Muscle of back (tissue), 13 donors: ENCODE results near the gene YKT6. TPM values are rescaled to one million over a fixed set of nuclear protein-coding genes. Genes with fewer than 3 reads are reported as not detected.

Source experiments
- DNase-seq, 3 donors: peaks; one replicate each; pipeline versions ENCODE4 v3.0.0 to v3.0.0-alpha.2; 2013
- long read RNA-seq, 9 donors: transcript quantifications; one replicate each; lab custom pipeline, GENCODE V29; 2026
- polyA plus RNA-seq, 10 donors: library from polyadenylated mRNA; unstranded; fragments of 120-200 nt; gene quantifications; one replicate each; pipeline ENCODE4 v1.2.1, GENCODE V29; 2013; ENCODE audit not compliant: insufficient read length in 10 of 10

Gene YKT6
- polyA plus RNA-seq: 10 to 100 TPM; 62.1 to 80.3 (median 68.6) TPM
- long read RNA-seq, donor 1, partial matches to known transcripts: 5 of 11 reads
- long read RNA-seq, donor 1, other reads (novel, unspliced or antisense): 0 of 11 reads
- long read RNA-seq, donor 2, transcript YKT6-201 (7 exons, 2,696 nt): major isoform, 13 of 14 reads
- long read RNA-seq, donor 2, partial matches to known transcripts: 0 of 14 reads
- long read RNA-seq, donor 2, other reads (novel, unspliced or antisense): 0 of 14 reads
- long read RNA-seq, donor 3: 0 reads
- long read RNA-seq, donor 4, partial matches to known transcripts: 0 of 7 reads
- long read RNA-seq, donor 4, other reads (novel, unspliced or antisense): 0 of 7 reads
- long read RNA-seq, donor 5, transcript YKT6-201 (7 exons, 2,696 nt): major isoform, 9 of 22 reads
- long read RNA-seq, donor 5, partial matches to known transcripts: 10 of 22 reads
- long read RNA-seq, donor 5, other reads (novel, unspliced or antisense): 0 of 22 reads
- long read RNA-seq, donor 6, transcript YKT6-201 (7 exons, 2,696 nt): major isoform, 14 of 41 reads
- long read RNA-seq, donor 6, partial matches to known transcripts: 25 of 41 reads
- long read RNA-seq, donor 6, other reads (novel, unspliced or antisense): 0 of 41 reads
- long read RNA-seq, donor 7, transcript YKT6-201 (7 exons, 2,696 nt): major isoform, 5 of 7 reads
- long read RNA-seq, donor 7, partial matches to known transcripts: 0 of 7 reads
- long read RNA-seq, donor 7, other reads (novel, unspliced or antisense): 0 of 7 reads
- long read RNA-seq, donor 8, transcript YKT6-201 (7 exons, 2,696 nt): major isoform, 11 of 23 reads
- long read RNA-seq, donor 8, partial matches to known transcripts: 11 of 23 reads
- long read RNA-seq, donor 8, other reads (novel, unspliced or antisense): 0 of 23 reads
- long read RNA-seq, donor 9, partial matches to known transcripts: 0 of 1 reads
- long read RNA-seq, donor 9, other reads (novel, unspliced or antisense): 0 of 1 reads

DNA sequence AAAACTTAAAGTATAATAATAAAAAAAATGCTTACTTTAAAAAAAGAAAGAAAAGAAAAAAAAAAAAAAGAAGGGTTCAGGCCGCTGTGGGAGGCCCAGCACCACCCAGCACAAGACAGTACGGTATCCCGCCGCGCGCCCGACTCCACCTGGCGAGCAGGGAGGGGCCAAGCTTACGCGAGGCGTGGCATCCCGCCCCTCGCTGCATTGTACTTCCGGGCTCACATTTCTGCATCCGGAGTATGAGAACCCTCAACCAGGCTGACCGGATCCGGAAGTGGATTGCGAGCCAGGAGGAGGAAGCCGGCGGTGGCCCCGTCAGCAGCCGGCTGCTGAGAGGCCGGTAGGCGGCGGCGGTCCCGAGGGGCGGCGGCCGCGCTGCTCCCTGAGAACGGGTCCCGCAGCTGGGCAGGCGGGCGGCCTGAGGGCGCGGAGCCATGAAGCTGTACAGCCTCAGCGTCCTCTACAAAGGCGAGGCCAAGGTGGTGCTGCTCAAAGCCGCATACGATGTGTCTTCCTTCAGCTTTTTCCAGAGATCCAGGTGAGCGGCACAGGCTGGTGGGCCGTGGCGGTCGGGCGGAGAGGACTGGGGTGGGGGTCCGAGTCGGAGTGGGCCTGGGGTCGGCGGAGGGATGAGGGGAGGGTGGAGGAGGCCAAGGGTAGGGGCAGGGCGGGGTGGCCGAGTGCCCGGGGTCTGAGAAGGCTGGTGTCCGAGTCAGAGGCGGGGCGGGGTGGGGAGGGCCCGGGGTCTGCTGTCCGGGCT, at the start of gene YKT6:
YKT6 (plus strand) TSS at position 280 of the 763 bp plus-strand sequence; CDS start at position 438, 158 bp downstream.
- DNase-seq: peak; percentile 95 to 96 (median 95)

- no peak for DNase-seq
These were observed 48.8 kb upstream of the YKT6 start for GRCh38 chr7:44151956-44152355.

GRCh38 chr7:44152971-44153947, 47.5 kb upstream of the YKT6 start:
- DNase-seq: no peak

DNA sequence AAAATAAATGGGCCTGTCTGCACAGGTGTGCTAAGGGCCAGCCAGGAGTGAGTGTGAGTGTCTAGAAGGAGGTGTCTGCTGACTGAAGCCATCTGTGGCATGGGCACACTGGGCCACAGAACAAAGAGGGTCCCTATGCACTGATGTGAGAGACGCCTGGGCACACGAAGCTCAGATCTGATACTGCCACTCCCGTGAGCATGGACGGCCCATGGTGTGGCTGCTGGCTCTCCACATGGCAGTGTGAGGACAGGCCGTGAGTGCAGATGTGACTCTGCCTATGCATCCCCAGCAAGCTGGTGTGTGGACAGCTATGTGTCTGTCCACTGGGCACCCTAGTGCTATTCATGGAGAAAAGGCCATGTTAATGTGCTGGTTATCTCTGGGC, 46.8 kb upstream of the YKT6 start:
- DNase-seq: no peak

GRCh38 chr7:44154703-44155102, 46.1 kb upstream of the YKT6 start:
- DNase-seq: no peak

- no peak for DNase-seq
These were observed 45.3 kb upstream of the YKT6 start for GRCh38 chr7:44155191-44156185.

DNA sequence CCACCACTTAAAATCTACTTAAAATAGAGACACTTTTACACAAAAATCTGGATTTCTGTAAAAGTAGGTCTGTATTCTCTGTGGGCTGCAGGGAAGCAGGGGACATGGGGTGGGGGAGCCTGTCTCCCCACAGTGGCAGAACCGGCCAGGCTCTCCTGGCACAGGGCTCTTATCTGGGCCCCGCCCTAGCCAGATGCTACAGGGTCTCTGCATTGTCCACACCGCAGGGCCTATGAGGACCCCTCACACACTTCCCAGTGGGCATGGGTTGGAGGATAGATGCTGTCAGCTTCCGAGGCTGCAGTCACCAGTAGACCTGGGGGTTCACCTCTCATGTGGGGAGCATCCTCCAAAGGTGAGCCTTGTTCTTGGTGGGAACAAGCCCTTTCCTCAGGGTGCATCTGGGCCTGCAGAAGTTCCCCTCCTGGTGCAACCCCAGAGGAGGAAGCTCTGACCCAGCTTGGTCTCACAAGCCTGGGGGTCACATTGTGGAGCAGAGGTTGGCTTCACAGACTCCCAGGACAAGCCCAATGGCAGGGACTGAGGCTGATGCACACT, 44.2 kb upstream of the YKT6 start:
- DNase-seq: no peak

DNA sequence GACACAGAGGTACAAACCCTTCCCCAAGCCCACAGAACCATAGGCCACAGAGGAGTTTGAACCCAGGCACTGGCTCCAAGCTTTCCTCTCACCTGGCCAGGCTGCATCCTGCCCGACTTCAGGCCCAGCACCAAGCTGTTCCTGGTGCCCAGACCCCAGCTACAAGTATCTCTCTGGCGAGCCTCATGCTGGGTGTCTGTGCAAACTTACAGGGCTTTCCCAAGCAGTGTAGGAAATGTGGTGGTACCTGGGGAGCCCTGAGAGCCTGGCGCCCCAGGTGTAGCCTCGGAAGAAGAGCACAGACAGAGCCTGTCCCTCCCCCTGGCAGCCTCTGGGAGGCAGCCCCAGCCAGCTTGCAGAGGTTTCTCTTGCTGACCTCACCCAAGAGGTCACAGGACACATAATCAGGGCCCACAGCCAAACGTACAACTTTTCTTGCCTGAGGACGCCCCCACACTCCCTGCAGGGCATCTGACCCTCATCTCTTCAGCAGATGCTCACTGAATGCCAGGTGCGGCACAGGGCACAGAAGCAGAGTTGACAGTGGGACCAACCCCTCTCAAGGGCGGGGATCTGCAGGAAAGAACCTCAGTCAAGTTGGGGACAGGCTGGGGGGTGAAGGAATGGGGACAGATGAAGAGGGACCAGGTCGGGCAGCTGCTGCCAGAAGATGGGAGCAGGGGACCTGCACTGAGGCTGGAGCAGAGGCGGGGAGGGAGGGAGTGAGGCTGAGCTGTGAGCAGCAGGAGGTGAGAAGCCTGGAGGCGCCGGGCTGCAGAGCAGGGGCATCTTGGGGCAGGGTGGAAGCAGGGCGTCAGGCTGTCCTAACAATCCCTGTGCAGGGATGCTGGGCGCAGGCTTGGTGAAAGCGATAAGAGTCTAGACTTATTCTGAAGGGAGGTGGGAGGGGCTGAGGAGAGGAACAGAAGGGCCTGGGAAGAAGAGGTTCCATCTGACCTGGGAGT, 43.4 kb upstream of the YKT6 start:
- no peak for DNase-seq

DNA sequence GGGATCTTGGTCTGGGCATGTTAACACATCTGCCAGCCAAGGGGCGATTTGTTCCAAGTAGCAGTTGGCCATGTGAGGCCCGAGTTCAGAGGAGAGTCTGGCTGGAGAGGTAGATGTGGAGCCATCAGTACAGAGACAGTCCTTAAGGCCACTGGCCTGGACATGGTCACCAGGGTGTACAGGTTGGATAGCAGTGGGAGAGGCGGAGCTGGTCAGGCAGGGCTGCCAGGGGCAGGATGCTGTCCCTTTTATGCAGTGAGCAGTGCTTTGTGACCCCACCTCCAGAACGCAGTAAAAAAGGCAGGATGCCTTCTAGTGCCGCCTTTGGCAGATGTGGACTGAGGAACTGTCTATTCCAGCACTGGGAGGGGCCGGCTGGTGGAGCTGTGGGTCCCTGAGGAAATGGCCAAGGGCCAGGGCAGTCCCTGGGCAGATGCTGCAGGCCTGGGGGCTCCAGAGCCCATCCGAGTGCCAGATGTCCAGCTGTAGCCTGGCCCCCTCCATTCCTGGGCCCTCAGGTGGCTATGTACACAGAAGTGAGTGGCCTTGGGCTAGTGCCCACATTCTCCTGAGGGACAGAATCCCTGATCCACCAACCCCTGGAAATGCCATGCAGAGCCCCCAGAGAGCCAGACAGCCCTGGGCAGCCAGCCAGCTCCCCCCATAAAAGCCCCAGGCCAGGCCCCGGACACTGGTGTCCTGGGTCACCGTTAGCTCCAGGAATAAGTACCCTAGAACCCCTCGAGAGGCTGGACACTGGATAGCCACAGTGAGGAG, 42.5 kb upstream of the YKT6 start:
- no peak for DNase-seq

GRCh38 chr7:44158873-44159631, 41.7 kb upstream of the YKT6 start:
- DNase-seq: no peak

DNA sequence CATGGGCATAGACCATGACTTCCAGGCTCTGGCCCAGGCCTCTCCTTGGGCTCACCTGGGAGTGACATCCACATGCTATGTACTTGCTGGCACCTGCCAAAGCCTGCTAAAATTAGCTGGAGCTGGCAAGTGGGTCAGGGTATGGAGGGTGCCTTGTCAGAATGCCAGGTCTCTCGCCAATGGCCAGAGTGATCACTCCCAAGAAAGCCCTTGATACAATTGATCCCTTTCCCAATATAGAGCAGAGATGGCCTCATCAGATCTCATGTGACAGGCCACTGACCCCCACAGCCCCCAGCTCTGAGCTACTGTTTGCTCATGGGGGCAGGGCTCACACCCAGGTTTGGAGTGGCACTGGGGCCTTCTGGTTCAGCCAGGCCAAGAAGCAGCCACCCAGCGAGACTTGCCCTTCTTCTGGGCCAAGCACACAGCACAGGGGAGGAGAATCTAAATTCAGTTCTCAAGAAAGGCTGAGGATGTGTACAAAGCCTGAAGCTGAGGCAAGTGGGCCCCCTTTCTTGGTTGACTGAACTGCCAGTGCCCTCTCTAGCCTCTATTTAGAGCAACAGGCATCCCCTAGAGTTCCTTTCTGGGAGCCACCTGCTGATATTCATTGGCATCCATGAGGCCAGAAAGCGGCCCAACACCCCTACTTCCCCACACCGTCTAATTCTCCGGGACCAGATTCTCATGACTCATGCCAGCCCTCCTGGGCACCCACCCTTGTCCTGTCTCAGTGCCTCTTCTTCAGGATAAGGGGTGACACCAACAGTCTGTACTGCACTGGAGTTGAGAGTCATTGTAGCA, 40.8 kb upstream of the YKT6 start:
- no peak for DNase-seq

DNA sequence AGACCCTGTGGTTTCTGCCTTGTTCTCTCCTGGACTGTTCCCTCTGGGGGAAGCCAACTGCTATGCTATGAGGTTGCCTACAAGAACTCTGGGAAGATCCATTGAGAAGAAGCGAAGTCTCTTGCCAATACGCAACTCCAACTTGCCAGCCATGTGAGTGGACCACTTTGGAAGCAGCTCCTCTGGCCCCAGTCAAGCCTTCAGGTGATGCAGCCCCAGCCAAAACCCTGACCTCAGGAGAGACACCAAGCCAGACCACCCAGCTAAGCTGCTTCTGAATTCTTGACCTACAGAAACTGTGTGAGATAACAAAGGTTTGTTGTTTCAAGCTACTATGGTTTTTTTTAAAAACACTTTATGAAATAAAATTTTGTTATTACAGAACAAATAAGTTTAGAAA, 39.4 kb upstream of the YKT6 start:
- no peak for DNase-seq

DNA sequence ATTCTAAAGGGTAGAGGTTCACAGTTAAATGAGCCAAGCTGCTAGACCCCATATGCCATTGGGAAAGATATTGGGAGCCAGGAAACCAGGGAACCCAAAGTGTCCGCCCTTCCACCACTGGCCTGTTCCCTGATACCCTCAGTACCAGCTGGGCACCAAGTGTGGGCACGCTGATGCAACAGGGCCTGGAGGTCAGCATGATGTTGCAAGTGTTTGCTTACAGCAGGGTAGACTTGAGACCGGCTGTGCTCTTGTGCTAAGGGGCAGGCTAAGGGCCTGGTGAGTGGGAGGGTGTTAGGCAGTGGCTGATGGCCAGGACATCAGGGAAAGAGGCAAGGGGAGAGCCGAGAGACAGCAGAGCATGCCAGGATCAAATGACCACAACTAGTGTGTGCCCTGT, 38.6 kb upstream of the YKT6 start:
- no peak for DNase-seq

DNA sequence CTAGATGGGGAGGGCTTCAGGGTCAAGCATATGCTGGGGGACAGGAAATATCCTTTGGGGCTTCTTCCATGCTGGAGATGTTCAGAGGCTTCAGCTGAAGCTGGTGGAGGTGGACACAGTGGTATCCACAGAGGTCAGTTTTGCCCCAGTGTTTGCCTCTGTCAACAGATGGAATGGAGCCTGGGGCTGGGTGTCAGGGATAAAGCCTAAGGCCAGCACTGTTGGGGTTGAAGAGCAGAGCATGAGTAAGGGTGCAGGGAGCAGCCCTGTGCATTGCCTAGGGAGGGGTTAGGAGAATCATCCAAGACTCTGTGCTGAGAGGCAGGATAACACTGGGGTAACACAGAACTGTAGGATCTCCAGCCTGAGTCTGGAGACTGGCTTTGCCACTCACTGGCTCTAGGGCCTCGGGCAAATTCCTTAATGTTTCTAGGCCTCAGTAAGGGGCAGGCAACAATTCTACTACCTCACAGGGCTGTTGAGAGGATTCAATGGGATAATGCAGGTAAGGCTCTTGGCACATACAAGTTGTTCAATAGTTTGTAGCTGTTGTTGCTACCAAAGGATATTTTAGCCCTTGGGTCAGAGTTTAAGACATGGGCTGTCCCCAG, 37.9 kb upstream of the YKT6 start:
- no peak for DNase-seq

DNA sequence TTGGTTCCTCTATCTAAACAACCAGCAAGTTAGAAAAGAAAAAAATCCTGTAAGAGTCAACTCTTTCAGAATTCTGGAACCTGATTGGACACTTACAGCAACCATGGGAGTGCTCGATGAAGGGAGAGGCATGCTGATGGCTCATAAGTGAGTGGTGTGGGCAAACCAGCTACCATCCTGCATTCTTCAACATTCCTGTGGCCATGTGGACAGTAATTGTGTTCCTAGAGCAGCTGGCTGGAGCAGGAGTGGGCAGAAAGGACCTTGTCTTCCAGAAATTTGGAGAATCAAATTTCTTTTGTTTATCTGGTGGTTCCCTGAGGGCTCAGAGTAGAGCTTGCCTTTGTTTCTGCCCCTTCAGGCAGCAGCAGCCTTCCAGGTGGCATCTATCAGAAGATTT, 37.2 kb upstream of the YKT6 start:
- no peak for DNase-seq
